Hematopoietic multipotent progenitor cell treated with erythropoietin and hydrocortisone succinate and interleukin-3 and kit ligand, for 17 days (in vitro differentiated cells): Measurements from ENCODE around the gene SPCS2.
"Not testable (repeated sequence)": the region's sequence is repeated elsewhere in the genome, so short reads cannot be mapped to it uniquely, and the experiment has no call there.

Source experiments
- DNase-seq: peaks from one replicate; pipeline ENCODE4 v3.0.0-alpha.2; 2015; ENCODE audit warnings: low spot score

Gene SPCS2

DNA sequence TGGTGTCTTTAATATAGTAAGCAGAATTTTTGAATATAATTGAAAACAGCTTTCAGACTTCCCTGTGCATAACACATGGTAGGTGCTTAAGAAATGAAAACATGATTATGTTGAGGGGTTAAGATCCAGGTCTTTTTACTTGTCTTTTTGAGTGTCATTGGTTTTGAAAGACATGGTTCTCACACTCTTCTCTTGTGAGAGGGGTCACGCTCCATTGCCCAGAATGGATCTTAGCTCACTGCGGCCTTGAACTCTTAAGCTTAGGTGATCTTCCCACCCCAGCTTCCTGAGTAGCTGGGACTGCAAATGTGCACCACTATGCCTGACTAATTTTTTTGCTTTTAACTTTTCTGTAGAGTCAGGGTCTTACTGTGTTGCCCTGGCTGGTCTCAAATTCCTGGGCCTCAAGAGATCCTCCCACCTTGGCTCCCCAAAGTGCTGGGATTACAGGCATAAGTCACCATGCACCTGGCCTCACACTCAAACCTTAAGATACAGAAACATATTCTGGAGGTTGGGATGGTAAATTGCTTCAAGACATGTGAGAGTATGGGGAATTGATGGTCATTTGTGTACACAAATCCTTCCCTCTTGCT is 1.4 kb downstream of the SPCS2 start:
- DNase-seq: no peak

DNA sequence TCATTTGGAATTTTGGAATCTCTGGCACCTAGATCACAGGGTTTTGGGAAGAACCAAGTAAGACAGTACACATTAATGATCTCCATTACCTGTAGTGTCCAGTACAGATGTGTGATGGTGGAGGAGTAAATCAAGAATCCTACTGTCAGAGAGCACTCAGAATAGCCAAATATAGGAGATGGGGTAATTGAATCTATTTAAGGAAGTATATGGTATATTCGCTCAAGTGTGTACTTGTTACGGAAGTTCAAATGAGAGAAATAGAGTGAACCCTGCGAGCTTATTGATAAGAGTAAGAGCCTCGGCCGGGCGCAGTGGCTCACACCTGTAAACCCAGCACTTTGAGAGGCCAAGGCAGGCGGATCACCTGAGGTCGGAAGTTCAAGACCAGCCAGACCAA is 2.2 kb downstream of the SPCS2 start:
- no peak for DNase-seq

DNA sequence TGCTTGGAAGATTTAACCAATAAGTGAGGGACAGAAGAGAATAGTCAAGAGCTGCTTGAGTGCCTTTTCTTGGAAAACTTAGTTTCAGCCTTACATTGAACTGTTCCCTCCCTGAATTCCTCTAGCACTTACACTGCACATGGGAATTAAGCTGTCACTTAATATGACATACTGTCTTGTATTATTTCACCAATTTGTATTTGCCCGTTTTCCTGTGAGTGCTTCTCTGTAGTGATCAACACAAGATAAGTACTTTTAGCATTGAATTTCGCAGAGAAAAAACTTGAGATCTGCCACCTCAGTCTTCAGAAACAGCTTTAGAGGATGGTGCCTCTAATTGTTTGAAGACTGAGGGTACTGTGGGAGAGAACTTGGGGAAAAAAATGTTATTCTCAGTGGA is 3.7 kb downstream of the SPCS2 start:
- no peak for DNase-seq

DNA sequence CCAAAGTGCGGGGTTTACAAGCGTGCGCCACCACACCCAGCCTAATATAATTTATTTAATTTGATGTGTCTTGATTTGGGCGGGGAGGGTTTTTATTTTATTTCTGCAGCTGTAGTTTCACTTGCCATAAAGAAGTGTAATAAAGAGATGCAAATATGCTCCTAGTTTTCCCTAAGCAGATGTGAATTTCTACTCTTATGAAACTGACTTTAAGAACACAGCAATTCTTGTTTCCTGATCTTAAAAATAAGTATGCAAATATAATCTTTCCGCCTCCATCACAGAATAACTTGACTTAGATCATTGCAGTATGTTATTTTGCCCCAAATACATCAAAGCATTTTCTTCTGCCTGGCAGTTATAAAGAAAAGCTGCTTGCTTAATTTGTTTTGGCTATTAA is 4.4 kb downstream of the SPCS2 start:
- no peak for DNase-seq

DNA sequence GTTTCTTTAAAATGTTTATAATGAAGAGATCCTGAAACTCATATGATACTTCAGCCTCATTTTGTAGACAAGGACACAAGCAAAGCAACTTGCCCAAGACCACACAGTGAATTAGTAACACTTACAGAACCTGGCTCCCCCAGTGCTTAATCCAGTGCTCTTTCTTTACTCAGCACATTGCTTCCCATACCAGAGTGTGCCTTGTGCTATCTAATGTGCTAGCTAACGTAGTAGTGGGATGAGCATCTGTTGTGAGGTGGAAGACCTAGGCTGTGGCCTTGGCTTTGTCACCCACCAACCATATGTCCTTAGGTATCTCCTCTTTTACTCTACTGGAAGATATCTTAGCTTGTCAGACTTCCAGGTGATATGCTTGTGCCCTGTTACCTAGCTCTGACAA is 5.1 kb downstream of the SPCS2 start:
- no peak for DNase-seq

DNA sequence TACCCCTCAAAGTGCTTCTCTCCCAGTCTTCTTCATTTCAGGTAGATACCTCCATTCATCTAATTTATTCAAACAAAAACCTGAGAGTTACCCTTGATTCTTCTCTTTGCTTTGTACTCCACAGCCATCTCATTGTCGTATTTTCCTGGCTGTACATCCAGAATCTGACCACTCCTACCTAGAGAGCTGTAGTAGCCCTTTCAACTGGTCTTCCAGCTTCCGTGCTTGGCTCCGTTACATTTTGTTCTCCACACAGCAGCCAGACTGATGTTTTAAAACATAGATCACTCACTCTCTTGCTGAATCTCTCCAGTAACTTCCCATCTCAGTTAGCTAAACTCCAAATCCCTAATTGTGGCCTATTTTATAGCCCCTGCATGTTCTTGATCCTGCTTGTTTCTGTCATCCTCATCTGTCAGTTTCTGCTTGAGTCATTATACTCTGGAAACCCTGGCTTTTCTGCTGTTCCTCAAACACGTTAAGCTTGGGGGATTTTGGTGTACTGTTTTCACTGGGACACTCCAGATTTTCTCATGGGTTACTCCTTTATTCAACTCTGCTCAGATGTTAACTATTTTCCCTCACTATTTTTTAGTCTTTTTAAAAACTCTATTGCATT is 7.4 kb downstream of the SPCS2 start:
- no peak for DNase-seq

DNA sequence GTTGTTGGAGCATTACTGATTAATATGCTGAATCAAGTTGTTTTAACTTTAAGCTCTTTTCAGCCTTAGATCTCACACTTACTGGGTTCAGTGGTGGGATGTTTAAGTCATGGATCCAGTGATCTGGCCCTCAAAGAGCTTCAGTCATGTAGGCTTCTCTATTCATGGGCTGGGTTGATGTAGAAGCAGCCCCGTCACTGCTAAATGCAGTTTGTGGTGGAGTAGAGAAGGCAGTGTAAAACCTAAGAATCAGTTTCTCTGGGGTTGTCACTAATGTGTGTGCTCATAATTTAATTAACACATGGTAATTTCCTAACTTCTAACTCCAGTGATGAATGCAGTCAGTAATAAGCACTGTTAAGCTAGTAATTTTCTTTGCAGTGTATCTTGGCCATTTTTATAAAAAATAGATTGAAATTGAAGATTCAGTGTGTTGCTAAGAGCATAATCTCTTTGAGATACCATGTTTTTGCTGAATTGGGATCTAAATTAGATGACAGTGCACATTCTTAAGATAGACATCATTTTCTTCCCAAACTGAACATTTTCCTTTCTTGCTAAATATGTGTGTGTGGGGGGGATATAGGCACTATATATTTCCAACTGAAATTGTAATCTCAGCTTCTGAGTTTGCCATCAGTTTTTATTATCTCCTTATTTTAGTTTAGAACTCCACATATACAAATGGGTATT is 9.0 kb downstream of the SPCS2 start:
- DNase-seq: no peak

DNA sequence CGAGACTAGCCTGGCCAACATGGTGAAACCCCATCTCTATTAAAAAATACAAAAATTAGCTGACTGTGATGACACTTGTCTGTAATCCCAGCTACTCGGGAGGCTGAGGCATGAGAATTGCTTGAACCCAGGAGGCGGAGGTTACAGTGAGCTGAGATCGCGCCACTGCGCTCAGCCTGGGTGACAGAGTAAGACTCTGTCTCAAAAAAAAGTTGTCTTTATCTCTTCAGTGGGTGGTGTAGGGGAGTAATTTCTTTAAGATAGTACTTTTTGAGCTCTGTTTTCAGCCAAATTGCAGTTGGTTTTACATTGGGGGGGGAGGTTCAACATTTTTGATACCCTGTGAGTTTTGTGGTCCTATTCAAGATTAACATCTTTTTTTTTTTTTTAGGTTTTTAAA is 11.1 kb downstream of the SPCS2 start:
- DNase-seq: not testable (repeated sequence)

DNA sequence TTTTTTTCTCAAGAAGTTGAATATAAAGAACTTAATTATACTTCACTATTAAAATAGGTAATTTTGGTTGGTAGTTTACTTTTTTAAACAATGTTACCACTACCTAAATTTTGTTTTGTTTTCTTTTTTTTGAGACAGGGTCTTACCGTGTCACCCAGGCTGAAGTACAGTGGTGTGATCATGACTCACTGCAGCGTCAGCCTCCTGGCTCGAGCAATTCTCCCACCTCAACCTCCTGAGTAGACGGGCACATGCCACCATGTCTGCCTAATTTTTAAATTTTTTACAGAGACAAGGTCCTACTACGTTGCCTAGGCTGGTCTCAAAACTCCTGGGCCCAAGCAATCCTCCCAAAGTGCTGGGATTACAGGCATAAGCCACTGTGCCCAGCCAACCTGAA is 17.6 kb downstream of the SPCS2 start:
- no peak for DNase-seq

DNA sequence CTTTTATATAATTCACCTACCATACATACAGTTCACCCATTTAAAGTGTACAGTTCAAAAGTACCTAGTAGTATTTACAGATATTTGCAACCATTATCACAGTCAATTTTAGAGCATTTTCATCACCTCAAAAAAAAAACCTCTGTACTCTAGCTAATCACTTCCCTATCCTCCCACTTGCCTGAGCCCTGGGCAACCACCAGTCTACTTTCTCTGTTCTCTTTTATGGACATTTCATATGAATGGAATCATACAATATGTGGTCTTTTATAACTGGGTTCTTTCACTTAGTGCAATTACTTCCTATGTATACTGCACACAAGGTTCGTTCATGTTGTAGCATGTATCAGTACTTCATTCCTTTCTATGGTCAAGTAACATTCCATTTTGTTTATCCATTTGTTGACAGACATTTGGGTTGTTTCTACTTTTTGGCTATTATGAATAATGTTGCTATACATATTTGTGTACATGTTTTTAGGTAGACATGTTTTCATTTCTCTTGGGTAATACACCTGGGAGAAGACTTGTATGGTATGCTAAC is 21.9 kb downstream of the SPCS2 start:
- DNase-seq: no peak

DNA sequence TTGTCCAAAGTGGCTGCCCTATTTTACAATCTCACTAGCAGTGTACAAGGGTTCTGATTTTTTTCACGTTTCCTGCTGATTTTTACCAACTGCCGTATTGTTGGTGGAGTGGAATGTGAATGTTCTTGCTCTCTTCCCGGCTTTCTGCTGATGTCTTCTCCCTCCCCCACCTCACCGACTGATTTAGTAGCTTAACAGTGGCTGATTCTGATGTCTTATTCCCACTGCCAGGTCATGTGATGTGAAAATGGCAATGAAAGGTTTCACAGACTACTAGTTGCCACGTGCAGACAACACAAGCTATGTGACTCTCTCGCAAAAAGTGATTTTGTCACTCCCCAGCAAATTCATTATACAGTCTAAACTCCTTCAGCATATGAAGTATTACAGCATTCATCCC is 22.4 kb downstream of the SPCS2 start:
- no peak for DNase-seq

DNA sequence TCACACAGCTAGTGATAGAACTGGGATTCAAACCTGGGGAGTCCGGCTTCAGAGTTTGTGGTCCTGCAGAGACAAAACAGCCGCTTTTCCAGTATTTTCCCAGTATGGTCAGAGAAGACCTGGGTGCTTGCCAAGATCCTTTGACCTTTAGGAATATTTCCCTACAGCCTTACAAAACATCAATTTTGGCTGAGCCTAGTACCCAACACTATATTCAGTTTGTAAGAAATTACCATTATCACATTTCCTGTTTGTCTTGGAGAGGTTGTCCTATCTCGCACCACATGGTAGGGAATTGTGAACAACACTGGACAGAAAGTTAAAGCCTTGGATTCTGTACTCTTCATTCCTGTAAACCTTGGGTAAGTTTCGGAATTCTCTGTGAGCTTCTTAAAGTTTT is 29.0 kb downstream of the SPCS2 start:
- DNase-seq: no peak

DNA sequence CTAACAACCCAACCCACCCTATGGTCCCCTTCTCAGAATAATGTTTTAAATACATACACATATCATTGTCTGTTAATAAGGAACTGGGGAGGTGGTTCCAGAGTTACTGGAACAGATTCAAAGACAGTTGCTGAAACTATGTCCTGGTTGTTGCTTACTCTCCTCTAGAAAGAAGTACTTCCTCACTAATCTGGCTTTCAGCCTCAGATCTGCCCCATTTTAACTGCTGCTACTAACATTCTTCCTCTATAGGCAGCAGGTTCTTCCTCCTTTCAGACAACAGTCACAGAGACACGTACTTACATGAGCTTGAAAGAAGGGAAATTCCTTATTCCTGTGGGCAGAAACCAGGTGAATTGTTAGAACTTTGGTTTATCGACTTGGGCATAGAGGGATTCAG is 31.6 kb downstream of the SPCS2 start:
- no peak for DNase-seq

DNA sequence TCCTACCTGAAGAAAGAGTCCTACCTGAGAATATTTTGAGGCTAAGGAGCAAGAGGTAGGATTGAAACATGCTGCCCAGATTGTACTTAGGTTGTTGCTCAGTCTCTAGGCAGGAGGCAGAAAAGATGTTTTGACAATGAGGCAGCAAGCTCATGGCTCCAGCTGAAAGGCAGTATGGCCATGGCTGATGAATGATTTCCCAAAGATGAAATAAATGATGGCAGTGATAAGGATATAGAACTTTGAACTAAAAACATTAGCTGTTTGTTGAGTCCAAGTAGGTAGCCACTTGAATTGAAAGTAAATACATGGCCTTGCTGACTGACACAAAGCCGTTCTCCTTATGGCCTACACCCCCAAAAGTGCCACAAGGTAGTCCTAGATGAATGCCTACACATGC is 32.8 kb downstream of the SPCS2 start:
- no peak for DNase-seq

DNA sequence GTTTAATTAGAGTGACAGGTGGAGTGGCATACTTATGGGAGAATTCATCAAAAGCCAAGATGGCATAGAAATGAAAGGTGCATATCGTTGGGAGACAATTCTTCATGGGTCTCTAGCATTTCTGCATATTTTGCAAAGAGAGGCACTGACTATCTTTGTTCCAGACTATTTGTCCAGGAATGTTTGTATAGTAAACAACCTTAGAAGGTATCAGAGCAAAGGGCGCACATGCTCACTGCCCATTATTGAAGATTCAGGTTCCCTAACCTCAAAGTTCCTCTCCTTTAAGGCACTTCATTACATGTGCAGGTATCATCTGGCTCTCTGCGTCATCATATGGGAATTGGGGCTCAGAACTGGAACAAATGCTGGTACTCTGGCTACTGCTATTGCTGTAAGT is 35.0 kb downstream of the SPCS2 start:
- no peak for DNase-seq

DNA sequence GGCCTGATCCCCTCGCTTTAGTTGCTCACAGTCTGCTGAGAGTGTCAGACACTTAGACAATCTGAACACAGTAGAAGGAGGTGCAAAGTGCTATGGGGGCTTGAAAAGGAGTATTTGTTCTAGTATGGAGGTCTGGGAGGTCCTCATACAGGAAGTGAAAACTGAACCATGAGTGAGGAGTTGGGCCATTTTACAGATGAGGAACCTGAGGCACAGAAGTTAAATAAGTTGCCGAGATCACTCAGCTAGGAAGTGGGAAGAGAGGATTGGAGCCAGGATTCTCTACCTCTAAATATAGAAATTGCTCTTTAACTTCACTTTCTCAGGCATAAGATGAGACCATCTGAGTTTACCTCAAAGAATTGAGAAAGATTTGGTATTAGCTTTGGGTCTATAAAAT is 35.7 kb downstream of the SPCS2 start:
- DNase-seq: no peak

DNA sequence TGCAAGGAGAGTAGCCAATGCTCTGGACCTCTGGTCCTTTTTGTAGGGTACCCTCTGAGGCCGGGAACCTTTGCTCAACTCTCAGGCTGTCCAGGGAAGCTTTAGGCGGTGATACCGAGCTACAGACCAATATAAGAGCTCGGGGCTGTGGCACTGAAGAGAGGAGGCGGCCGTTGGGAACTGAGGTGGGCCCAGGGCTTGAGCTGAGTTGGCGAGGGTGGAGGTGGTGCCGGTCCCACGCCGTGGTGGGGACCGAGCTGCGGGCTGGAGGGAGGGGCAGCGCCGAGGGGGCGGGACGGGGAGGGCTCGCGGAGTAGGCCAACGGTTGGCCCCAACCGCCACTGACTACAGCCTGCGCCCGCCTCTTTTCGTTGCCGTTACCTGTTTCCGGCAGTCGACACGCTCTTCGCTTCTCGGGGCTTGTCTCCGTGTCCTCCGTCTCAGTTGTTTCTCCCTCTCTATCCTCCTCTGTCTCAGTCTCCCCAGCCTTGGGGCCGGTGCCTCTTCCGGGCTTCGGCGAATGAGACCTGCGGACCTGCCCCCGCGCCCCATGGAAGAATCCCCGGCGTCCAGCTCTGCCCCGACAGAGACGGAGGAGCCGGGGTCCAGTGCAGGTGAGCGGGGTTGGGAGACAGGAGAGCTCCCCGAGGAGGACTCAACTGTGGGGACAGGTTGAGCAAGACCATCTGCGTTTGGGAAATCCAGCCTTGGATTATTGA is 39.6 kb downstream of the SPCS2 start, which contains the start of gene NEU3:
Gene NEU3, plus strand, starts transcription at position 393 of the 719 bp plus-strand sequence. Its CDS starts 128 bp downstream, at position 521.
- DNase-seq: peak; percentile 54

DNA sequence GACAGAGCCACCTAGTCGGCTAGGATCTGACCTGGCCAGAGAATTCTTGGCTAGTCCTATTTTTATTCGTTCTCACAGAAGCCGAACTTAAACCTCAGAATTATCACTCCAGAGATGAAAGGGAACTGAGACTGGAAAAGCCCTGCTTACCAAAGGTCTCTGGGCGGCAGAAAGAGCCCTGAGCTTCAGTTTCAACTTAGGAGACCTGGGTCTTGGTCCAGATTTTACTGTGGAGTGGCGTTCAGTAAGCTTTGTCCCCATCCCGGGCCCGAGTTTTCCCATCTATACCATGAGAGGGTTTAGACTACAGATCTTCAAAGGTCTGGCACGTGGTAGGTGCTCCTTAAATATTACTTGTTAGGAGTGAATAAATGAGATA is 40.2 kb downstream of the SPCS2 start:
- DNase-seq: peak; percentile 8

DNA sequence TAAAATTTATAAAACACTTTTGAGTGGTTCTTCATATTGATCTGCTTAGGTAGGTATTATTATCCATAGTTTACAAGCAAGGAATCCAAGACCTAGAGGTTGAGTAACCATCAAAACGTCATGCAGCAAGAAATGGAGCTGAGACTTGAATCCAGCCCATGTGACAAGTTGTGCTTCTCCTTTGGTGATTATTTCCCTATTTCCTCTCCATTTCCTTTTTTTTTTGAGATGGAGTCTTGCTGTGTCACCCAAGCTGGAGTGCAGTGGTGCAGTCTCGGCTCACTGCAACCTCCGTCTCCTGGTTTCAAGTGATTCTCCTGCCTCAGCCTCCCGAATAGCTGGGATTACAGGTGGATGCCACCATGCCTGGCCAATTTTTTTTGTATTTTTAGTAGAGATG is 41.1 kb downstream of the SPCS2 start:
- DNase-seq: not testable (repeated sequence)

DNA sequence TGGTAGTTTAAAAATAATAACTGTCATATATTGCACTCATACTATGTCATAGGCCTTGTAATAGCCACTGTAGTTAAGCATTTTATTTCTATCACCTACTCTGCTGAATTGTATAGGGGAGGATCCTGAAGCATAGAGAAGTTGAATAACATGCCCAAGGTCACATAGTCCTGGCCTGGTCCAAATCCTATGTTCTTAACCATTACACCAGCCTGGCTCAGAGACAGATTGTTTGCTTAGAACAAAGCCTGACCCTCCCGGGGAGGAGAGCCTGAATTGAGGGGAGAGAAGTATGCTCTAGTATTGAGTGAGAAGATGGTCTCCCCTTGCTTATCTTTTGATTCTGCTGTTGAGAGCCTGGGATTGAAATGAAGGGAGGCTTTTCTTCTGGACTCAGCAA is 41.9 kb downstream of the SPCS2 start:
- no peak for DNase-seq

DNA sequence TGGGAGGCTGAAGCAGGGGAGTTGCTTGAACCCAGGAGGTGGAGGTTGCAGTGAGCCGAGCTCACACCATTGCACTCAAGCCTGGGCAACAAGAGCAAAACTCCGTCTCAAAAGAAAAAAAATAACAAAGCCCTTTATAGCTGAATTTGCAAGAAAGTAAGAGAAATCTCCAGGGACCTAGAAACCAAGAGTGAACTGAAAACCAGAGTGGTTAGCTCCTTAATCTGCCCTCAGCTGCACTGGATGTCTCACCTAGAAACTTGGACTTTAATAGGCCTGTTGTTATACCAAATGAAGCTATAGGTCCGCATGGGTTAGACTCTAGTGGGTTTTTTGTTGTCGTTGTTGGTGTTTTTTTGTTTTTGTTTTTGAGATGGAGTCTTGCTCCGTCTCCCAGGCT is 43.8 kb downstream of the SPCS2 start:
- DNase-seq: no peak

DNA sequence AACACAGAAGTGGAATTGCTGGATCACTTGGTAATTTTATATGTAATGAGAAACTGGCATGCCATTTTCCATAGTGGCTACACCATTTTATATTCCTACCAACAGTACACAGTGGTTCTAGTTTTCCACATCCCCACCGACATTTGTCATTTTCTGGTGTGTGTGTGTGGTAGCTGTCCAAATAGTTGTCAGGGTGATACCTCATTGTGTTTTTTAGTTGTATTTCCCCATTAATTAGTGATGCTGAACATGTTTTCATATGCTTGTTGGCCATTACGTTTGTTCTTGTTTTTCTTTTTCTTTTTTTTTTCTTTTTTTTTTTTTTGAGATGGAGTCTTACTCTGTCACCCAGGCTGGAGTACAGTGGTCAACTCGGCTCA is 51.9 kb downstream of the SPCS2 start:
- DNase-seq: no peak

DNA sequence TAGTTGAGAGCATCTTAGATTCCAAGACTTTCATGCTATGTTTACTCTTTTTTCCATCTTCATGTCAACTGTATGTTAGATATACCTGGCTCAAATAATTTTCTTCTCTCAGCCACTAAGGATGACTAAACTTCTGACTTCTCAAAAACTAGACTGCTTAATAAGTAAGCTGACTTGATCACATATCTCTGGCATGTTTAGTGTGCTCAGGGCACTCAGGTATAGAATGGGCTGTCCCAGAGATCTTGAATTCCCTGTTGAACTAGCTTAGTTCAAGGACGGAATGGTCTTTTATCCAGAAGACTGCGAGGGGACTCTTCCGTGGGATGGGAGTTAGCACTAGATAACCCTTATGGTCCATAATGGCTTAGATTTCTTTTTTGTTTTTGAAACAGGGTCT is 52.6 kb downstream of the SPCS2 start:
- DNase-seq: no peak
